A673 (cell line): Measurements from ENCODE around the gene GAGE10.
"Not testable (repeated sequence)": the region's sequence is repeated elsewhere in the genome, so short reads cannot be mapped to it uniquely, and the experiment has no call there.

Experiments used
- CTCF ChIP-seq: fragments of 300-800, 200-600 bp; sonication (generic); conservative IDR thresholded peaks from 2 replicates; pipeline ENCODE4 v1.5.1; 2017; ENCODE audit warnings: low read depth, mild to moderate bottlenecking, antibody characterized with exemption, low read length, moderate library complexity, mixed read lengths
- EZH2 ChIP-seq: fragments of 200-600 bp; sonication (generic); IDR thresholded peaks from 2 replicates; pipeline ENCODE4 v1.6.1; 2017; ENCODE audit warnings: borderline replicate concordance, low read depth, mild to moderate bottlenecking, mixed read lengths, antibody characterized with exemption, low read length; ENCODE audit not compliant: poor library complexity, severe bottlenecking

GRCh38 chrX:49323735-49324134 lies 20.3 kb downstream of the GAGE10 start:
- not testable (repeated sequence) for TF ChIP-seq CTCF, EZH2
